Choroid plexus epithelial cell (primary cell): ENCODE data around the gene ZNF718.
"Not testable (repeated sequence)": the region's sequence is repeated elsewhere in the genome, so short reads cannot be mapped to it uniquely, and the experiment has no call there.

ENCODE experiments used
- DNase-seq: peaks from one replicate; pipeline ENCODE4 v3.0.0-alpha.2; 2010; ENCODE audit warnings: low read depth
- H3K4me3 ChIP-seq: 2 replicates; pipeline ENCODE4 v1.5.1; 2011; ENCODE audit warnings: low read depth, mild to moderate bottlenecking, control low read depth, low read length, moderate library complexity
- CTCF ChIP-seq: conservative IDR thresholded peaks from 2 replicates; pipeline ENCODE4 v1.5.1; 2011; ENCODE audit warnings: low read depth, mild to moderate bottlenecking, control low read depth, inconsistent platforms, low read length, moderate library complexity

The ZNF718 gene

GRCh38 chr4:121408-122084 is 2.8 kb upstream of the ZNF718 start:
- TF ChIP-seq CTCF, result no peak
- DNase-seq, result no peak
- no peak overlapping the region for H3K4me3 ChIP-seq

GRCh38 chr4:123922-124274 is 403 bp upstream of the ZNF718 start:
- not testable (repeated sequence) for DNase-seq
- peak overlapping the region; percentile 45 for H3K4me3 ChIP-seq

- peak overlapping the region; percentile 97 for H3K4me3 ChIP-seq
- peak; percentile 63 for DNase-seq
- TF ChIP-seq CTCF, result no peak
Observed at GRCh38 chr4:125091-125771, 930 bp downstream of the ZNF718 start.

- DNase-seq, result no peak
- TF ChIP-seq CTCF, result no peak
- H3K4me3 ChIP-seq, result peak overlapping the region; percentile 97
Observed at GRCh38 chr4:125833-126232, 1.5 kb downstream of the ZNF718 start.

GRCh38 chr4:132483-132882 is 8.2 kb downstream of the ZNF718 start:
- DNase-seq, result no peak
- no peak overlapping the region for H3K4me3 ChIP-seq
- no peak for TF ChIP-seq CTCF

GRCh38 chr4:138935-139334 is 14.6 kb downstream of the ZNF718 start:
- TF ChIP-seq CTCF, result no peak
- no peak overlapping the region for H3K4me3 ChIP-seq
- no peak for DNase-seq

- no peak for DNase-seq
- H3K4me3 ChIP-seq, result no peak overlapping the region
- no peak for TF ChIP-seq CTCF
Observed at GRCh38 chr4:139691-140090, 15.4 kb downstream of the ZNF718 start.
